DOHH2 (cell line): ENCODE results near the gene AFF1.

Experiments used
- CTCF ChIP-seq: fragments of 200-600 bp; sonication (generic); IDR thresholded peaks from one replicate; pipeline ENCODE4 v1.5.1; 2014; ENCODE audit warnings: antibody characterized with exemption, mild to moderate bottlenecking, low read depth, low read length; ENCODE audit not compliant: poor library complexity, severe bottlenecking
- EZH2phosphoT487 ChIP-seq: fragments of 200-600 bp; sonication (generic); IDR thresholded peaks from 2 replicates; pipeline ENCODE4 v1.6.1; 2017; ENCODE audit warnings: borderline replicate concordance, mild to moderate bottlenecking, antibody characterized with exemption, low read length, moderate library complexity, mixed read lengths

- TF ChIP-seq CTCF (no peak), EZH2phosphoT487 (no peak)
These were observed 33.0 kb downstream of the AFF1 start for GRCh38 chr4:86967798-86968197.
